Spleen (tissue), 7 donors: ENCODE measurements around the gene PAK1.

Experiments used
- POLR2A ChIP-seq, 3 donors: fragments of 450-650 bp; IDR thresholded peaks; one replicate each; pipeline ENCODE4 v1.5.1; 2017; ENCODE audit warnings: antibody characterized with exemption in 3 of 3, mild to moderate bottlenecking in 1 of 3
- TF ChIP-seq, protein P1 (sequence below), 11 experiments: fragments of 200-600 bp in 7 of 11; fragments of 450-650 bp in 4 of 11; sonication (generic) in 4 of 11; IDR thresholded peaks in 8 of 11; conservative IDR thresholded peaks in 3 of 11; 1 replicate in 7 of 11; 2 replicates in 4 of 11; pipeline versions ENCODE4 v1.4.0 to v1.8.0; 2016 to 2021; ENCODE audit warnings: antibody characterized with exemption in 11 of 11, inconsistent platforms in 4 of 11, mild to moderate bottlenecking in 1 of 11
- donor health status: DM: no; HTN: no; CAD: no; lungs with moderate emphysema.
- donor health status: DM: no; HTN: no; CAD: no.
- donor health status: DM: no; HTN: no; CAD: no.

DNA sequence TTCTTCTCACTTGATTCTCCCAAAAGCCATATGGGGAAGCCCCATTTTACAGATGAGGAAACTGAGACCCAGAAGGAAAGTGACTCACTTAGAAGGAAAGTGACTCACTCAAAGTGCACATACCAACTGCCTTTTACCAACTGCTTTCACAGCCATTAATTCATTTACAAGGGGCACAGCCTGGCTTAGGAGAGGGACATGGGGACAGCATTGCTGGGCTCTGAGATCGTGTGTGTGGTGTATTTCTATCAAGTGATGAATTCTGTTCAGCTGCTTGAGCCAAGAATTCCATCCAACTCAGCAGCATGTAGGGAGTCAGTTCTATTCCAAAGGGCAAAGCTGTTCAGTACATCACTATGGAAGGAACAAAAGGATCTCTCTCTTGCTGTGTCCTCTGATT lies 23.5 kb upstream of the PAK1 start:
- TF ChIP-seq, protein P1, sequence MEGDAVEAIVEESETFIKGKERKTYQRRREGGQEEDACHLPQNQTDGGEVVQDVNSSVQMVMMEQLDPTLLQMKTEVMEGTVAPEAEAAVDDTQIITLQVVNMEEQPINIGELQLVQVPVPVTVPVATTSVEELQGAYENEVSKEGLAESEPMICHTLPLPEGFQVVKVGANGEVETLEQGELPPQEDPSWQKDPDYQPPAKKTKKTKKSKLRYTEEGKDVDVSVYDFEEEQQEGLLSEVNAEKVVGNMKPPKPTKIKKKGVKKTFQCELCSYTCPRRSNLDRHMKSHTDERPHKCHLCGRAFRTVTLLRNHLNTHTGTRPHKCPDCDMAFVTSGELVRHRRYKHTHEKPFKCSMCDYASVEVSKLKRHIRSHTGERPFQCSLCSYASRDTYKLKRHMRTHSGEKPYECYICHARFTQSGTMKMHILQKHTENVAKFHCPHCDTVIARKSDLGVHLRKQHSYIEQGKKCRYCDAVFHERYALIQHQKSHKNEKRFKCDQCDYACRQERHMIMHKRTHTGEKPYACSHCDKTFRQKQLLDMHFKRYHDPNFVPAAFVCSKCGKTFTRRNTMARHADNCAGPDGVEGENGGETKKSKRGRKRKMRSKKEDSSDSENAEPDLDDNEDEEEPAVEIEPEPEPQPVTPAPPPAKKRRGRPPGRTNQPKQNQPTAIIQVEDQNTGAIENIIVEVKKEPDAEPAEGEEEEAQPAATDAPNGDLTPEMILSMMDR (IDR thresholded peaks at IDR 0.05 in 8 of 11, conservative IDR thresholded peaks at IDR 0.05 in 3 of 11), result no peak
- no peak for TF ChIP-seq POLR2A (IDR thresholded peaks at IDR 0.05)
